Stimulated activated CD8-positive, alpha-beta memory T cell treated with anti-CD3 and anti-CD28 coated beads, Interleukin-7, amount 100 ng/mL, for 4 hours (primary cell): ENCODE results near the gene HSD17B13.
"Not testable (repeated sequence)": the region's sequence is repeated elsewhere in the genome, so short reads cannot be mapped to it uniquely, and the experiment has no call there.

Experiments used
- DNase-seq, 2 donors: peaks; one replicate each; pipeline ENCODE4 v3.0.0-alpha.2; 2020; ENCODE audit warnings: low read depth in 2 of 2

HSD17B13 gene

GRCh38 chr4:87316961-87317360, 5.7 kb downstream of the HSD17B13 start:
- DNase-seq: no peak

- DNase-seq: not testable (repeated sequence)
Measured at GRCh38 chr4:87315000-87315399, 7.7 kb downstream of the HSD17B13 start.

- no peak for DNase-seq
Measured at GRCh38 chr4:87313756-87314155, 8.9 kb downstream of the HSD17B13 start.

GRCh38 chr4:87311684-87312083, 11.0 kb downstream of the HSD17B13 start:
- DNase-seq: no peak

GRCh38 chr4:87310691-87311335, 11.9 kb downstream of the HSD17B13 start:
- DNase-seq: no peak

GRCh38 chr4:87309625-87310024, 13.1 kb downstream of the HSD17B13 start:
- DNase-seq: no peak

- no peak for DNase-seq
Measured at GRCh38 chr4:87306056-87306455, 16.6 kb downstream of the HSD17B13 start.

- no peak for DNase-seq
Measured at GRCh38 chr4:87305562-87305961, 17.1 kb downstream of the HSD17B13 start.

GRCh38 chr4:87304745-87305432, 17.8 kb downstream of the HSD17B13 start:
- no peak for DNase-seq

- DNase-seq: no peak
Measured at GRCh38 chr4:87299898-87300297, 22.8 kb downstream of the HSD17B13 start.

- DNase-seq: no peak
Measured at GRCh38 chr4:87298362-87298761, 24.3 kb downstream of the HSD17B13 start.

GRCh38 chr4:87294911-87295310, 27.8 kb downstream of the HSD17B13 start:
- DNase-seq: not testable (repeated sequence)

- not testable (repeated sequence) for DNase-seq
Measured at GRCh38 chr4:87293889-87294288, 28.8 kb downstream of the HSD17B13 start.

GRCh38 chr4:87286970-87287369, 35.7 kb downstream of the HSD17B13 start:
- no peak for DNase-seq

GRCh38 chr4:87284268-87284667, 38.4 kb downstream of the HSD17B13 start:
- DNase-seq: not testable (repeated sequence)

GRCh38 chr4:87283151-87283550, 39.5 kb downstream of the HSD17B13 start:
- DNase-seq: no peak

- DNase-seq: no peak
Measured at GRCh38 chr4:87281603-87282002, 41.1 kb downstream of the HSD17B13 start.

GRCh38 chr4:87278335-87278794, 44.3 kb downstream of the HSD17B13 start:
- DNase-seq: no peak

- DNase-seq: no peak
Measured at GRCh38 chr4:87275311-87275710, 47.4 kb downstream of the HSD17B13 start.

GRCh38 chr4:87274803-87275202, 47.9 kb downstream of the HSD17B13 start:
- no peak for DNase-seq

GRCh38 chr4:87274327-87274726, 48.4 kb downstream of the HSD17B13 start:
- no peak for DNase-seq

GRCh38 chr4:87270825-87271224, 51.9 kb downstream of the HSD17B13 start:
- DNase-seq: no peak

GRCh38 chr4:87270144-87270543, 52.5 kb downstream of the HSD17B13 start:
- DNase-seq: no peak
